KOPT-K1 (cell line): ENCODE data around the gene STK11.

Experiments used
- H3K27ac ChIP-seq: fragments of 200-600 bp; sonication (generic); 2 replicates; pipeline ENCODE4 v1.5.1; 2016; ENCODE audit warnings: antibody characterized with exemption, mild to moderate bottlenecking, low read depth, low read length; ENCODE audit not compliant: poor library complexity, severe bottlenecking
- H3K36me3 ChIP-seq: fragments of 200-600 bp; sonication (generic); 2 replicates; pipeline ENCODE4 v1.5.1; 2017; ENCODE audit warnings: antibody characterized with exemption, mild to moderate bottlenecking, low read length, moderate library complexity; ENCODE audit not compliant: insufficient read depth
- H3K9me3 ChIP-seq: fragments of 200-600 bp; sonication (generic); 2 replicates; pipeline ENCODE4 v1.5.1; 2017; ENCODE audit warnings: antibody characterized with exemption, low read length, mild to moderate bottlenecking; ENCODE audit not compliant: insufficient read depth, poor library complexity, severe bottlenecking

STK11 gene

GRCh38 chr19:1214299-1214861, 8.8 kb downstream of the STK11 start:
- no peaks in the 10 kb centered on the region for H3K9me3 ChIP-seq
- H3K27ac ChIP-seq, result no peak overlapping the region
- H3K36me3 ChIP-seq, result peaks cover 54% of the 10 kb centered on the region

- H3K36me3 ChIP-seq, result peaks cover 52% of the 10 kb centered on the region
- no peak overlapping the region for H3K27ac ChIP-seq
- no peaks in the 10 kb centered on the region for H3K9me3 ChIP-seq
Observed at GRCh38 chr19:1214862-1215731, 9.5 kb downstream of the STK11 start.

- Histone ChIP-seq H3K9me3 (no peaks in the 10 kb centered on the region), H3K27ac (no peak overlapping the region), H3K36me3 (peaks cover 55% of the 10 kb centered on the region)
Observed at GRCh38 chr19:1216756-1217155, 11.2 kb downstream of the STK11 start.

- Histone ChIP-seq H3K36me3 (peaks cover 54% of the 10 kb centered on the region), H3K9me3 (no peaks in the 10 kb centered on the region), H3K27ac (no peak overlapping the region)
Observed at GRCh38 chr19:1217366-1217765, 11.8 kb downstream of the STK11 start.

- Histone ChIP-seq H3K36me3 (peaks cover 59% of the 10 kb centered on the region; the same call in 1 of the 2 replicates), H3K9me3 (no peaks in the 10 kb centered on the region), H3K27ac (no peak overlapping the region)
Observed at GRCh38 chr19:1218751-1219567, 13.4 kb downstream of the STK11 start.

GRCh38 chr19:1219786-1220476, 14.4 kb downstream of the STK11 start:
- H3K27ac ChIP-seq, result no peak overlapping the region
- H3K36me3 ChIP-seq, result peaks cover 62% of the 10 kb centered on the region; the same call in 1 of the 2 replicates
- no peaks in the 10 kb centered on the region for H3K9me3 ChIP-seq

GRCh38 chr19:1220477-1220930, 14.9 kb downstream of the STK11 start:
- Histone ChIP-seq H3K27ac (no peak overlapping the region), H3K9me3 (no peaks in the 10 kb centered on the region), H3K36me3 (peaks cover 62% of the 10 kb centered on the region; the same call in 1 of the 2 replicates)

- Histone ChIP-seq H3K27ac (no peak overlapping the region), H3K9me3 (no peaks in the 10 kb centered on the region), H3K36me3 (peaks cover 64% of the 10 kb centered on the region; the same call in 1 of the 2 replicates)
Observed at GRCh38 chr19:1220976-1221903, 15.7 kb downstream of the STK11 start.

- Histone ChIP-seq H3K36me3 (peaks cover 65% of the 10 kb centered on the region; the same call in 1 of the 2 replicates), H3K9me3 (no peaks in the 10 kb centered on the region)
Observed at GRCh38 chr19:1221904-1222255, 16.3 kb downstream of the STK11 start.

GRCh38 chr19:1222394-1222793, 16.8 kb downstream of the STK11 start:
- H3K9me3 ChIP-seq, result no peaks in the 10 kb centered on the region
- H3K27ac ChIP-seq, result no peak overlapping the region
- H3K36me3 ChIP-seq, result peaks cover 68% of the 10 kb centered on the region; the same call in 1 of the 2 replicates

More at GRCh38 chr19:1221904-1222255, 16.3 kb downstream of the STK11 start:
- H3K27ac ChIP-seq, result no peak overlapping the region

GRCh38 chr19:1223018-1223855, 17.7 kb downstream of the STK11 start:
- peaks cover 69% of the 10 kb centered on the region; the same call in 1 of the 2 replicates for H3K36me3 ChIP-seq
- no peaks in the 10 kb centered on the region for H3K9me3 ChIP-seq
- no peak overlapping the region for H3K27ac ChIP-seq

- peaks cover 69% of the 10 kb centered on the region; the same call in 1 of the 2 replicates for H3K36me3 ChIP-seq
- no peak overlapping the region for H3K27ac ChIP-seq
- no peaks in the 10 kb centered on the region for H3K9me3 ChIP-seq
Observed at GRCh38 chr19:1224047-1224825, 18.7 kb downstream of the STK11 start.
